Measurements from ENCODE around the gene SLC38A5.
A peak's percentile ranks its signal among the peaks of the same experiment; 100 is the strongest.

Gene SLC38A5

DNA sequence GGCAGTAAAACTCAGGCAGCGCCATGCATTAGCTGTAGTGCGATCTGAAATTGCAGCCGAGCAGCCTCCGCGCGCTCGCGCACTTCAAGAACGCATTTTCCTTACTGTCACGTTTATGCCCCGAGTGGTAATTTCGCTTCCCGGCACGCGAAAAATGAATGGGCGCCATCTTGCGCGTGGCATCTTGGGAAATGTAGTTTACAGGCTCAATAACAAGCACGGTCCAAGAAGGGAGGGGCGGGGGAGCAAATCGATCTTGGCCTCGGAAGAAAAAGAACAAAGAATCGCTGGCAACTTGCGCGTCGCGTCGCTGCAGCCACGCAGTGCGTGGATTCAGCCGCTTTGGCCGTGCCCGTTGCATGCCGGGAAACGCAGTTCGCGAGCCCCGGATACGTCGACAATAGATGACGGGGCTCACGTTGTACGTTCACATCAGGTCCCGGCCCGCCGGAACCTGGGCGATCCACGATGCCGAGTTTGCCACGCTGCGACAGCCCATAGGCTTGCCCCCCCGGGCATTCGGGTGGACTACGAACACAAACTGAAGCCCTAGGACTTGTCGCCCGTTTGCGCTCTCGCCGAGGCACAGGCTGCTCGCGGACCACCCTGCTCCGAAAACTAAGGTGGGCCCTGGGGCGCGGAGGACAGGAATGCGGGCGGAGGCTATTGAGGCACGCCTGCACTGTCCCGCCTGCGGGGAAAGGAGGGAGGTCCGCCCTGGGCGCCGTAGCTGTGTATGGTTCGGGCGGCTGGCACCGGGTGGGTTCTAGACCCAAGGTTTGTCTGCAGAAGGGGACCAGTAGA, 5.9 kb upstream of the SLC38A5 start, which contains the start of gene FTSJ1:
FTSJ1 (plus strand) TSS at position 426 of the 804 bp plus-strand sequence. CDS start 1,849 bp downstream, outside the sequence.
- H3K4me3 ChIP-seq (ENCODE audit: low read depth, low read length): peak within 1 kb of the TSS; percentile 80
- peak; percentile 88 for DNase-seq (ENCODE audit: low read depth)
- no peak for TF ChIP-seq CTCF (IDR thresholded peaks at IDR 0.05; ENCODE audit: control insufficient read depth, extremely low read depth, insufficient read depth)

DNA sequence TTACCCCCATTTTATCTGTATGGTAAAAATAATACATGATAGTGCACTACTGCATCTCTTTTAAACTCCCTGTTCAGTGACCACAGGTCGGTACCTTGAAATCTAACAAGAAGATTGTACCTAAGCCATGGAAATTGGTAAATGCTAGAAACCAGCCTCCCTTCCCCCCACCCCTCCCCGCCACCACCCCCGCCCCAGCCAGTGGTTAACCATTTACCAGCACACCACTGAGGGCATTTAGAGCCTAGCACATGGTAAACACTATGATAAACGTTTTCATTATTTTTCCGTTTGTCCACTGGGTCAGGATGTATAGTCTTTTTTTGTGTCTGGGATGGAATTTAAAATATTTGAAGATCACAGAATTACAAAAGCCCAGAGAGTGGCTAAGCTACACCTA, 5.2 kb upstream of the SLC38A5 start:
- peak overlapping the region; percentile 80 for H3K4me3 ChIP-seq (ENCODE audit: low read depth, low read length)
- TF ChIP-seq CTCF (IDR thresholded peaks at IDR 0.05; ENCODE audit: control insufficient read depth, extremely low read depth, insufficient read depth): no peak
- no peak for DNase-seq (ENCODE audit: low read depth)

GRCh38 chrX:48474581-48474980, 4.5 kb upstream of the SLC38A5 start:
- H3K4me3 ChIP-seq (ENCODE audit: low read depth, low read length): peak overlapping the region; percentile 80
- no peak for DNase-seq (ENCODE audit: low read depth)
- no peak for TF ChIP-seq CTCF (IDR thresholded peaks at IDR 0.05; ENCODE audit: control insufficient read depth, extremely low read depth, insufficient read depth)

- TF ChIP-seq CTCF (IDR thresholded peaks at IDR 0.05; ENCODE audit: control insufficient read depth, extremely low read depth, insufficient read depth): peak; percentile 14; the same call in 1 of the 2 replicates
- H3K4me3 ChIP-seq (ENCODE audit: low read depth, low read length): no peak overlapping the region
- DNase-seq (ENCODE audit: low read depth): no peak
Measured at GRCh38 chrX:48474127-48474526, 4.1 kb upstream of the SLC38A5 start.

DNA sequence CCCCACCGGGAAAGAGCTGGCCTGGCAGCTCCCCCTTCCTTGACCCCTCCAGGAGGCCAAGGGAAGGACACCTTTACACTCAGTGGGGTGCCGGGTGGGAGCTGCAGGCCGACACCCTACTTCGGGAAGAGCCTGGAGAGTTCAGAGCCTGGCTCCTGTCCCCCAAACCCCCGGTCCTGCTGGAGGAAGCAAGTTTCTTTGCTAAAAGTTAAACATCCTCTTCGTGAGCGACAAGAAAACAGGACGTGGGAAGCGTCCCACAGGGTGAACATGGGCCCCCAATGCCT, 3.6 kb upstream of the SLC38A5 start:
- H3K4me3 ChIP-seq (ENCODE audit: low read depth, low read length): no peak overlapping the region
- no peak for TF ChIP-seq CTCF (IDR thresholded peaks at IDR 0.05; ENCODE audit: control insufficient read depth, extremely low read depth, insufficient read depth)
- DNase-seq (ENCODE audit: low read depth): no peak

DNA sequence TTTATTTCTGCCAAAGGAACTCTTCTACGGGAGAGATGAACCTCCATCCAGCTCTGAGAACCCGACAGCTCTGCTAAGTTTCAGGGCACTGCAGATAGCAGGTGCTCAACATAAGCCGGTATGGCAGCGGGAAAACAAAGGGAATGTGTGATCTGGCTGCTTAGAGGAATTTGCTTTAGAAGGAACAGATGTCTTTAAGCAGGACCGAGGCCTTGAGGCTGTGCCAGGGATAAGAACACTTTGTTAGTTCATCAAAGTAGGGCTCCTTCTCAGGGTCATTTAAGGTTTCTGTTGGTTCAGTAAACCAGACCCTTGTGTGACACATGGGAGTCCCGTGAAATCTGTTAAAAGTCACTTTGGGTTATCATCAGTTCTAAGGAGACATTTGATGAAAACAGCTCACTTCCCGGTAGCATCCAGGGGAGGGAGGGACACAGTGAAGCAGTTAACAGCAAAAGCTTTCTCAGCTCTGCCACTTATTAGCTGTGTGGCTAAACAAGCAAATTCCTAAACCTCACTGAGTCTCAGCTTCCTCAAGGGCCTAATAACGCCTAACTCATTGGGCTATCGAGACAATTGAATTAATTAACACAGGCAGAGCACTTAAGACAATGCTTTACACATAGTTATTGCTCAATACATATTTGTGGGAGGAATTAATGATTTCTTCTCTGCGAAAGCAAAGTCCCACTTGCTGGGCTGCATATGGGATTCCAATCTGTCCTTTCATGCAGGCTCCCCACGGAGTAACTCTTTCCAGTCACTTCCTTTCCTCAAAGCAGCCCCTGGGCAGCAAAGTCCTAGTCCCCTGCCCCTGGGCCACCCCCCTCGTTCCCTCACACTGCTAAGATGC, 3.0 kb upstream of the SLC38A5 start:
- no peak overlapping the region for H3K4me3 ChIP-seq (ENCODE audit: low read depth, low read length)
- TF ChIP-seq CTCF (IDR thresholded peaks at IDR 0.05; ENCODE audit: control insufficient read depth, extremely low read depth, insufficient read depth): no peak
- no peak for DNase-seq (ENCODE audit: low read depth)

Data from LNCaP clone FGC (cell line).